ENCODE measurements around the gene SHANK1.

Gene SHANK1

DNA sequence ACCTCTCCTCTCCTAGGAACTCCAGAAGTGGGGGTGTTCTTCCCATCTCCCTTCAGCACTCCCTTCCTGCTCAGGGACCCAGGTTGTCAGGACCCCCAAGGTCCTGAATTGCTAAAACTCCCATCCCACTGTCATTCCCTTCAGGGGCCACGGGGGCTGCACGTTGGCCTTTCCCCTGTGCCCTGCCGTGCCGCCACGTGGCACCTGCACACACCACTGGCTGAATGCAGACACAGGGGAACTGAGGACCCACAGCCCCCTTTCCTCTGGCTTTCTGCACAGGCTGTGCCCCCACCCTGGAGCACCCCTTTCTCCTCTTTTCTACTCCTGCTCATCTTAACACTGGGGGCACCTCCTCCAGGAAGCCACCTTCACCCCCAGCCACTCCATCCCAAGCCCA is 9.0 kb downstream of the SHANK1 start:
- in situ Hi-C loops (cut with HindIII; ENCODE audit: low pct_ligation_motif_present, low sequenced_read_pairs), result no loop called here
- TF ChIP-seq CTCF (IDR thresholded peaks at IDR 0.05; ENCODE audit: low read depth, low read length, missing control alignments), result no peak
- no peak overlapping the region for H3K4me3 ChIP-seq (ENCODE audit: low read depth, low read length)
- no peaks in the 10 kb centered on the region for H3K36me3 ChIP-seq (replicated peaks)
- H3K27ac ChIP-seq, result no peak overlapping the region
- no peaks in the 10 kb centered on the region for H3K27me3 ChIP-seq (replicated peaks)
- no peak for DNase-seq

GRCh38 chr19:50710094-50710493 is 9.5 kb downstream of the SHANK1 start:
- in situ Hi-C loops (cut with HindIII; ENCODE audit: low pct_ligation_motif_present, low sequenced_read_pairs), result no loop called here
- Histone ChIP-seq H3K36me3 (replicated peaks) (no peaks in the 10 kb centered on the region), H3K27me3 (replicated peaks) (no peaks in the 10 kb centered on the region), H3K27ac (no peak overlapping the region), H3K4me3 (ENCODE audit: low read depth, low read length) (no peak overlapping the region)
- DNase-seq, result no peak
- TF ChIP-seq CTCF (IDR thresholded peaks at IDR 0.05; ENCODE audit: low read depth, low read length, missing control alignments), result peak; percentile 8

- in situ Hi-C loops (cut with HindIII; ENCODE audit: low pct_ligation_motif_present, low sequenced_read_pairs), result no loop called here
- Histone ChIP-seq H3K4me3 (ENCODE audit: low read depth, low read length) (no peak overlapping the region), H3K36me3 (replicated peaks) (no peaks in the 10 kb centered on the region), H3K27ac (no peak overlapping the region), H3K27me3 (replicated peaks) (peaks cover 3% of the 10 kb centered on the region)
- TF ChIP-seq CTCF (IDR thresholded peaks at IDR 0.05; ENCODE audit: low read depth, low read length, missing control alignments), result no peak
- DNase-seq, result no peak
Observed at GRCh38 chr19:50708179-50708879, 11.3 kb downstream of the SHANK1 start.

DNA sequence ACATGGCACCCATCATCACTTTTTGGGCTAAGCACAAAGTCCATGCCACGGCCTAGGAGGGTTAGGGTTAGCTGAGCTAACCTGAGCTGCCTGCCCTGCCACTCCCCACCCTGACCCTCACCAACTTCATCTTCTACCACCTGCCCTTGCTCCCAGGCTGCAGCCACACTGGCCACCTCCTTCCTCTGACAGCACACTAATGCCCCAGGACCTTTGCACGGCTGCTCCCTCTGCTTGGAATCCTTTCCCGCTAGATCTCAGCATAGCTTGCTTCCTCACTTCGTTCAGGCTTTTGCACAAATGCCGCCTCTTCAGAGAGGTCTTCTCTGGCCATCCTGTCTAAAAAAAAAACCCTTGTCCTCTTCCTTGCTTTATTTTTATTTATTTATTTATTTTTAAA is 13.2 kb downstream of the SHANK1 start:
- peaks cover 3% of the 10 kb centered on the region for H3K27me3 ChIP-seq (replicated peaks)
- DNase-seq, result no peak
- H3K36me3 ChIP-seq (replicated peaks), result no peaks in the 10 kb centered on the region
- no peak overlapping the region for H3K4me3 ChIP-seq (ENCODE audit: low read depth, low read length)
- TF ChIP-seq CTCF (IDR thresholded peaks at IDR 0.05; ENCODE audit: low read depth, low read length, missing control alignments), result no peak
- in situ Hi-C loops (cut with HindIII; ENCODE audit: low pct_ligation_motif_present, low sequenced_read_pairs), result no loop called here
- H3K27ac ChIP-seq, result no peak overlapping the region

- peak; percentile 68 for DNase-seq
- in situ Hi-C loops (cut with HindIII; ENCODE audit: low pct_ligation_motif_present, low sequenced_read_pairs), result no loop called here
- Histone ChIP-seq H3K36me3 (replicated peaks) (no peaks in the 10 kb centered on the region), H3K27ac (no peak overlapping the region), H3K4me3 (ENCODE audit: low read depth, low read length) (no peak overlapping the region), H3K27me3 (replicated peaks) (peaks cover 3% of the 10 kb centered on the region)
- TF ChIP-seq CTCF (IDR thresholded peaks at IDR 0.05; ENCODE audit: low read depth, low read length, missing control alignments), result peak; percentile 79
Observed at GRCh38 chr19:50705422-50706019, 14.1 kb downstream of the SHANK1 start.

Measured in brain microvascular endothelial cell (primary cell).